ENCODE data around the gene COL8A2. TPM values are rescaled to one million over a fixed set of nuclear protein-coding genes. Genes with fewer than 3 reads are reported as not detected.

COL8A2 gene
- total RNA-seq, 1 experiment from 2014 or later = 1.2 TPM

DNA sequence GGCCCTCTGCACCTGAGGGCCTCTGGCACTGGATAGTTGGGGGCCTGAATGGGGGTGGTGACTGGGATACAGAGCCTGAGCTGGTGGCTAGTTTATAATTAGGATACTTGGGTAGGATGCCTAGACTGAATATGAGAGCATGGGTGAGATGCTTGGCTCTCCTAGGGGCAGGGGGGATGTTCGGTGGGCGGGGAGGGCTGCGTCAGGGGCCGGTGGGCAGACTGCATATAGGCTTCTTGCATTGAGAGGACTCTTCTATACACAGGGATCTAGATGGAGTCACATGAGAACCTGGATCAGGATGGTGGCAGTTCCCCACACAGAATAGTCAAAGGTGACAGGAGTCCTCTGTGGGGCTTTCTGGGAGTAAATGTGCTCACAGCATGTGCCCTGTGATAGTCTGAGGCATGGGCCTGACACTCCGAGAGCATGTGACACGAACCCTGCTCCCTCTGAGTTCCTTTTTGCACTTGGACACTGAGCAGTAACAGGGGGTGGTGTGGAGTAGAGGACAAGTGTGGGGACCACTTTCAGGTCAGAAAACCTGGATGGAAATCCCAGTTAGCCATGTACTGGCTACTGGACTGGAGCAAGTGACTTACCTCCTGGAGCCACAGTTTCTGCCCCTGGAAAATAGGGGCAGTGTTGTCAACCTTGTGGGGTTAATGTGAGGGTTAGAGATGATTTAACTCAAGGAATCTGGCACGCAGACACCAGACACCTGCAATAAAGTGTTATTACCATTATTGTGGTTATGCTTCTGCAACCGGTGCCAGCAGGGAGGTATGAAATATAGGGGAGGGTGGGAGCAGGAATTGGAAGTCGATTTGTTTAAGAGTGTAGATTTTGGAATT, 33.2 kb upstream of the COL8A2 start:
- BruUV-seq (replicated peaks) = TSS peak; percentile 58

DNA sequence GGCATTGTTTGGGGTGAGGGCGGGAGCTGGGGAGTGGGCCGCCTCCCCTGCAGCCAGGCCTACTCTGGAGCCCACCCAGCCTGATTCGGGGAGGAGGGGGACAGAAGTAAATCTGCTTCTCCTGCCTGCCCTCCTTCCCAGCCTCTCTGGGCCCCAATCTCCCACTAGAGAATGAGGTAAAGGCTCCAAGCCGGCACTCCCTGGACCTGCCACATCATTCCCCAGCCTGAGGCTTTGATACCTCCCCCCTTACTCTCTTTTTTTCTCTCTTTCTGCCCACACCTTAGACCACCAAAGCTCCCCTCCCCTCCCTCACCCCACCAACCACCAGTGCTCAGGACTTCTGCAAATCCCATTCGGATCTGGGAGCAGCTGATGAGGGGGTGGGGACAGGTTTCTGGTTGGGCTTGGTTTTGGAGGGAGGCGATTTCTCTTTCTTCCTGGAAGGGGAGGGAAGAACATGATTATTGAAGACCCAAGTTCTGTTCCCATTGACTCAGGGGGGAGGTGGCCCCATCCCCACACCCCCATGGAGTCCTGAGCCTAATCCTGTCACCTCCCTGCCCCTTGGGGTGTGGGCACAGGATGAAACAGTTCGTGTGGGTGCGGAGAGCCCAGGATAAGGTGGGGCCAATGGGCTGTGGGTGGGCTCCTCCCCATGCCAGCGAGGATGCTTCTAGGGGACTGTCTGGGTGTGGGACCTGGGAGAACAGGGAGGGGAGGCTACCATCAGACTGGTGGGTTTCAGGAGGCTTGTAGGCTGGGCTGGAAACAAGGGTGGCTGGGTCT, 32.3 kb upstream of the COL8A2 start:
- ATAC-seq (no peak), DNase-seq (ENCODE audit: low read depth, low spot score) (no peak)
- in situ Hi-C loops (cut with HindIII; ENCODE audit: low pct_unique_long_range_greater_than_20kb, low sequenced_read_pairs) = no loop called here
- ChIA-PET CTCF (interaction anchor here (0.6 to 0.7 kb wide), 3 partner anchors 71 to 1947 kb away, joined by 3 to 6 read pairs (median 3); no protein-coding TSS in a partner anchor), POLR2A (no interaction called here)
- intact Hi-C loops (cut with micrococcal nuclease; ENCODE audit: unreplicated experiment) = no loop called here
- H3K27me3 ChIP-seq (ENCODE audit: control insufficient read depth, insufficient read depth, low read length) = no peaks in the 10 kb centered on the region
- no peaks in the 10 kb centered on the region for H3K9me3 ChIP-seq (ENCODE audit: control insufficient read depth, insufficient read depth, low read depth, low read length)
- H3K4me3 ChIP-seq (ENCODE audit: low read depth in 2 of 2, low read length in 2 of 2) = peak overlapping the region; percentile 67 to 87
- peak overlapping the region; percentile 84 for H3K27ac ChIP-seq (ENCODE audit: low read length)
- peaks cover 2% of the 10 kb centered on the region for H3K36me3 ChIP-seq (ENCODE audit: control insufficient read depth, insufficient read depth, low read length)
- BruUV-seq (replicated peaks) = no TSS peak
- TF ChIP-seq, protein P1, sequence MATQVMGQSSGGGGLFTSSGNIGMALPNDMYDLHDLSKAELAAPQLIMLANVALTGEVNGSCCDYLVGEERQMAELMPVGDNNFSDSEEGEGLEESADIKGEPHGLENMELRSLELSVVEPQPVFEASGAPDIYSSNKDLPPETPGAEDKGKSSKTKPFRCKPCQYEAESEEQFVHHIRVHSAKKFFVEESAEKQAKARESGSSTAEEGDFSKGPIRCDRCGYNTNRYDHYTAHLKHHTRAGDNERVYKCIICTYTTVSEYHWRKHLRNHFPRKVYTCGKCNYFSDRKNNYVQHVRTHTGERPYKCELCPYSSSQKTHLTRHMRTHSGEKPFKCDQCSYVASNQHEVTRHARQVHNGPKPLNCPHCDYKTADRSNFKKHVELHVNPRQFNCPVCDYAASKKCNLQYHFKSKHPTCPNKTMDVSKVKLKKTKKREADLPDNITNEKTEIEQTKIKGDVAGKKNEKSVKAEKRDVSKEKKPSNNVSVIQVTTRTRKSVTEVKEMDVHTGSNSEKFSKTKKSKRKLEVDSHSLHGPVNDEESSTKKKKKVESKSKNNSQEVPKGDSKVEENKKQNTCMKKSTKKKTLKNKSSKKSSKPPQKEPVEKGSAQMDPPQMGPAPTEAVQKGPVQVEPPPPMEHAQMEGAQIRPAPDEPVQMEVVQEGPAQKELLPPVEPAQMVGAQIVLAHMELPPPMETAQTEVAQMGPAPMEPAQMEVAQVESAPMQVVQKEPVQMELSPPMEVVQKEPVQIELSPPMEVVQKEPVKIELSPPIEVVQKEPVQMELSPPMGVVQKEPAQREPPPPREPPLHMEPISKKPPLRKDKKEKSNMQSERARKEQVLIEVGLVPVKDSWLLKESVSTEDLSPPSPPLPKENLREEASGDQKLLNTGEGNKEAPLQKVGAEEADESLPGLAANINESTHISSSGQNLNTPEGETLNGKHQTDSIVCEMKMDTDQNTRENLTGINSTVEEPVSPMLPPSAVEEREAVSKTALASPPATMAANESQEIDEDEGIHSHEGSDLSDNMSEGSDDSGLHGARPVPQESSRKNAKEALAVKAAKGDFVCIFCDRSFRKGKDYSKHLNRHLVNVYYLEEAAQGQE (IDR thresholded peaks at IDR 0.05; ENCODE audit: insufficient read depth in 1 of 2, low read depth in 2 of 2, low read length in 1 of 2) = no peak
- no peak for TF ChIP-seq POLR2AphosphoS5 (IDR thresholded peaks at IDR 0.05; ENCODE audit: low read depth, low read length)
- TF ChIP-seq SIN3A (IDR thresholded peaks at IDR 0.05; ENCODE audit: borderline replicate concordance, insufficient read depth, low read depth, low read length) = no peak
- TF ChIP-seq TCF7L2 (IDR thresholded peaks at IDR 0.05; ENCODE audit: low read depth, low read length) = no peak
- TF ChIP-seq, protein P2, sequence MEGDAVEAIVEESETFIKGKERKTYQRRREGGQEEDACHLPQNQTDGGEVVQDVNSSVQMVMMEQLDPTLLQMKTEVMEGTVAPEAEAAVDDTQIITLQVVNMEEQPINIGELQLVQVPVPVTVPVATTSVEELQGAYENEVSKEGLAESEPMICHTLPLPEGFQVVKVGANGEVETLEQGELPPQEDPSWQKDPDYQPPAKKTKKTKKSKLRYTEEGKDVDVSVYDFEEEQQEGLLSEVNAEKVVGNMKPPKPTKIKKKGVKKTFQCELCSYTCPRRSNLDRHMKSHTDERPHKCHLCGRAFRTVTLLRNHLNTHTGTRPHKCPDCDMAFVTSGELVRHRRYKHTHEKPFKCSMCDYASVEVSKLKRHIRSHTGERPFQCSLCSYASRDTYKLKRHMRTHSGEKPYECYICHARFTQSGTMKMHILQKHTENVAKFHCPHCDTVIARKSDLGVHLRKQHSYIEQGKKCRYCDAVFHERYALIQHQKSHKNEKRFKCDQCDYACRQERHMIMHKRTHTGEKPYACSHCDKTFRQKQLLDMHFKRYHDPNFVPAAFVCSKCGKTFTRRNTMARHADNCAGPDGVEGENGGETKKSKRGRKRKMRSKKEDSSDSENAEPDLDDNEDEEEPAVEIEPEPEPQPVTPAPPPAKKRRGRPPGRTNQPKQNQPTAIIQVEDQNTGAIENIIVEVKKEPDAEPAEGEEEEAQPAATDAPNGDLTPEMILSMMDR (IDR thresholded peaks at IDR 0.05) = no peak
- H3K4me1 ChIP-seq (ENCODE audit: control insufficient read depth, insufficient read depth, low read length) = peaks cover 58% of the 10 kb centered on the region

More for the DNA sequence above, 33.2 kb upstream of the COL8A2 start:
- Histone ChIP-seq H3K27ac (ENCODE audit: low read length) (peak overlapping the region; percentile 84), H3K27me3 (ENCODE audit: control insufficient read depth, insufficient read depth, low read length) (no peaks in the 10 kb centered on the region), H3K9me3 (ENCODE audit: control insufficient read depth, insufficient read depth, low read depth, low read length) (no peaks in the 10 kb centered on the region), H3K4me3 (ENCODE audit: low read depth in 2 of 2, low read length in 2 of 2) (peak overlapping the region; percentile 67 to 87), H3K36me3 (ENCODE audit: control insufficient read depth, insufficient read depth, low read length) (peaks cover 2% of the 10 kb centered on the region), H3K4me1 (ENCODE audit: control insufficient read depth, insufficient read depth, low read length) (peaks cover 66% of the 10 kb centered on the region)
- in situ Hi-C loops (cut with HindIII; ENCODE audit: low pct_unique_long_range_greater_than_20kb, low sequenced_read_pairs) = no loop called here
- ChIA-PET CTCF (interaction anchor here (0.6 to 0.7 kb wide), 2 partner anchors 70 to 128 kb away, joined by 3 to 6 read pairs; no protein-coding TSS in a partner anchor), POLR2A (interaction anchor here (0.6 kb wide), 1 partner anchor 214 kb away, joined by 16 read pairs; no protein-coding TSS in a partner anchor)
- TF ChIP-seq, protein P2 (IDR thresholded peaks at IDR 0.05) = no peak
- TF ChIP-seq, protein P1 (IDR thresholded peaks at IDR 0.05; ENCODE audit: insufficient read depth in 1 of 2, low read depth in 2 of 2, low read length in 1 of 2) = no peak
- TF ChIP-seq POLR2AphosphoS5 (IDR thresholded peaks at IDR 0.05; ENCODE audit: low read depth, low read length) = no peak
- no peak for TF ChIP-seq SIN3A (IDR thresholded peaks at IDR 0.05; ENCODE audit: borderline replicate concordance, insufficient read depth, low read depth, low read length)
- TF ChIP-seq TCF7L2 (IDR thresholded peaks at IDR 0.05; ENCODE audit: low read depth, low read length) = no peak
- DNase-seq (ENCODE audit: low read depth, low spot score) (no peak), ATAC-seq (no peak)
- intact Hi-C loops (cut with micrococcal nuclease; ENCODE audit: unreplicated experiment) = no loop called here

Data from Panc1 (cell line).